ENCODE data around the gene CLNK. TPM values are rescaled to one million over a fixed set of nuclear protein-coding genes. Genes with fewer than 3 reads are reported as not detected.

Gene CLNK
- total and polyA plus RNA-seq, 2 of the 8 experiments (the other 6 are each of a cell fraction or from before 2014, with no cell fraction given), result not detected

GRCh38 chr4:10438924-10439323 is 245.6 kb downstream of the CLNK start:
- no peak overlapping the region for H3K14ac ChIP-seq (ENCODE audit: insufficient read length)
- no peak overlapping the region for H3K27ac ChIP-seq (ENCODE audit: low read depth, low read length)
- H3K23me2 ChIP-seq (ENCODE audit: low read depth, low read length), result no peaks in the 10 kb centered on the region
- H3K9me3 ChIP-seq (ENCODE audit: insufficient read depth in 2 of 2, low read depth in 1 of 2, low read length in 1 of 2), result 0 out of 4 replicates have a peak, but pooled peaks cover 0 to 4% of the 10 kb centered on the region in 2 experiments
- H3K18ac ChIP-seq (ENCODE audit: extremely low read depth, low read length), result no peak overlapping the region
- no peaks in the 10 kb centered on the region for H3K79me1 ChIP-seq (ENCODE audit: low read depth, low read length)
- H3K9ac ChIP-seq (replicated peaks in 1 of 4; ENCODE audit: extremely low read depth in 1 of 4, low read depth in 3 of 4, low read length in 3 of 4), result no peak overlapping the region
- no peak overlapping the region for H4K8ac ChIP-seq (ENCODE audit: extremely low read depth, insufficient read depth, low read length)
- no peak overlapping the region for H4K5ac ChIP-seq (ENCODE audit: insufficient read length, low read depth, low read length)
- H3K4me3 ChIP-seq (ENCODE audit: extremely low read depth in 1 of 4, insufficient read depth in 2 of 4, low read depth in 3 of 4, low read length in 4 of 4), result no peak overlapping the region
- H2BK12ac ChIP-seq (ENCODE audit: low read depth, low read length), result no peak overlapping the region
- H2AK5ac ChIP-seq (ENCODE audit: low read depth, low read length), result no peak overlapping the region
- H3K4me1 ChIP-seq (replicated peaks in 1 of 4; ENCODE audit: control insufficient read depth in 3 of 4, insufficient read depth in 4 of 4, low read length in 3 of 4), result peaks cover 0 to 6% (median 4%) of the 10 kb centered on the region in 4 experiments; a peak in 3 of 7 replicates
- H2BK15ac ChIP-seq (ENCODE audit: low read length), result no peak overlapping the region
- H3K4me2 ChIP-seq (ENCODE audit: insufficient read depth in 1 of 2, low read depth in 2 of 2, low read length in 2 of 2), result no peak overlapping the region
- WGBS, 2 experiments (ENCODE audit: extremely low coverage in 1 of 2, insufficient coverage in 1 of 2, insufficient read length in 1 of 2, insufficient replicate concordance in 2 of 2, low coverage in 1 of 2, low lambda C conversion rate in 2 of 2, missing lambda C conversion rate in 1 of 2), result 100% methylated on average over 1 of the region's 1 CpG; no CpG with 5 or more reads in 1 of the 2 experiments
- CTCF ChIA-PET (ENCODE audit: partially characterized antibody), result interaction anchor here (1.0 to 1.2 kb wide), 2 partner anchors 22 to 273 kb away, joined by 3 to 4 read pairs; no protein-coding TSS in a partner anchor
- TF ChIP-seq KDM1A (IDR thresholded peaks at IDR 0.05; ENCODE audit: borderline replicate concordance, low read length), result no peak
- DNase-seq (ENCODE audit: low read depth in 1 of 2, low spot score in 2 of 2), result no peak
- H3K4ac ChIP-seq (replicated peaks; ENCODE audit: insufficient read length, low read depth, low read length), result no peak overlapping the region
- H3K27me3 ChIP-seq (replicated peaks in 1 of 4; ENCODE audit: control insufficient read depth in 3 of 4, extremely low read depth in 1 of 4, insufficient read depth in 3 of 4, low read length in 3 of 4), result no peaks in the 10 kb centered on the region; a peak in 2 of 7 replicates
- no peak overlapping the region for H2BK20ac ChIP-seq (ENCODE audit: low read length)
- H3K56ac ChIP-seq (replicated peaks; ENCODE audit: insufficient read length, low read depth, low read length), result no peak overlapping the region
- no peak overlapping the region for H3K23ac ChIP-seq (ENCODE audit: insufficient read length)
- POLR2A ChIA-PET (ENCODE audit: partially characterized antibody), result interaction anchor here (1.0 kb wide), 1 partner anchor 22 kb away, joined by 3 read pairs; no protein-coding TSS in a partner anchor
- no peak overlapping the region for H4K91ac ChIP-seq (replicated peaks; ENCODE audit: insufficient read length, low read length)
- FAIRE-seq, result no peak
- no peaks in the 10 kb centered on the region for H4K20me1 ChIP-seq (replicated peaks in 1 of 2; ENCODE audit: control insufficient read depth in 1 of 2, insufficient read depth in 2 of 2, low read length in 2 of 2)
- H2BK120ac ChIP-seq (replicated peaks; ENCODE audit: low read depth, low read length), result no peak overlapping the region
- peaks cover 0 to 3% (median 0%) of the 10 kb centered on the region in 4 experiments; a peak in 1 of 8 replicates for H3K36me3 ChIP-seq (ENCODE audit: control insufficient read depth in 2 of 4, insufficient read depth in 4 of 4, low read length in 3 of 4)
- H3K79me2 ChIP-seq (ENCODE audit: control insufficient read depth in 1 of 2, insufficient read depth in 2 of 2, low read length in 2 of 2), result no peaks in the 10 kb centered on the region
- no peak overlapping the region for H2BK5ac ChIP-seq (ENCODE audit: low read depth, low read length)
- no peak overlapping the region for H2AFZ ChIP-seq (ENCODE audit: low read length)
